T follicular helper cell (primary cell): Measurements from ENCODE around the gene RPS29.
A peak's percentile ranks its signal among the peaks of the same experiment; 100 is the strongest.
"Not testable (repeated sequence)": the region's sequence is repeated elsewhere in the genome, so short reads cannot be mapped to it uniquely, and the experiment has no call there.

Experiments
- DNase-seq: peaks from one replicate; pipeline ENCODE4 v3.0.0-alpha.2; 2020; ENCODE audit warnings: low read depth

RPS29 gene

DNA sequence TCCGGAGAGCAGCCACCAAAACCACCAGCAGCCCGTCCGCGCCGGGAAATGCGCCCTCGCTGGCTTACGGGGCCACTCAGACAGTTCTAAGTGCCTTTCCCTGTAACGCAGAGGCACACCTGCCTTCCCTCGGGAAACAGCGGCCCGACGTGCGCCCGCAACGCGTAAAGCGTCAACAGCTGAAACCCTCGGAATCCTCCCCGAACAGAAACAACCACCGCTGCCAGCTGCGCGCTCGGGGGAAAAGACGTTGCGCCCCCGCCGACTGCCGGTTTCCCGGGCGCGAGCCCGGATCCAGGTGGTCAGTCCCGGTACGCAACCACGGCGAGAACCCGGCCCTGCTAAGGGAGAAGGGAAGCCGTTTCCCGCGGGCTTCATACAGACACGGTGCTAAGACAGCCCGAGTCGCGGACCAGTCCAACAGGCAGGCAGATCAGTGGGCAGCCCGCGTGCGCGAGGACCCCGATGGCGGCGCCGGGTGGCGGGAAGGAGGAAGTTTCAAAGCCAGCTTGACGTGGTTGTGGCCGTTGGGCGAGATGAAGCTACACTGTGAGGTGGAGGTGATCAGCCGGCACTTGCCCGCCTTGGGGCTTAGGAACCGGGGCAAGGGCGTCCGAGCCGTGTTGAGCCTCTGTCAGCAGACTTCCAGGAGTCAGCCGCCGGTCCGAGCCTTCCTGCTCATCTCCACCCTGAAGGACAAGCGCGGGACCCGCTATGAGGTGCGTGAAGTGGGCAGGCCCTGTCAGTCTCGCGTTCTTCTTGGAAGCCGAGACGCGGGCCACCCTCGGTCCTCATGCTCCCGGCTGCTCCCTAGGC is 12.5 kb upstream of the RPS29 start, which contains the start of gene LRR1:
Gene LRR1 (plus strand): TSS at position 456 of the 816 bp plus-strand sequence. CDS start 81 bp downstream, at position 537.
- peak; percentile 67 for DNase-seq

DNA sequence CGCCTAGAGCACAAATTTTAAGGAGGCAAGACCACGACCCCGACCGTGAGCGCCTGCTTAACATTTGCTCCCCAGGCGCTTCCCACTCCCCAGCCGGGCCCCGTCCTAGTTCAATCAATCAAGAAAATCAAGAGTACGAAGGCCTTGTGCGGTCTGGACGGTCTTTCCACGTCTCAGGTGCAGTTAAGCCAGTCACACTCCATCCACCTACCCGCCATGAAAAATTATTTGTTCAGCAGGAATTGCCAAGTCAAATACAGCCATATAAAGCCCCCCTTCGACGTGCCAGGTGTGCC is 12.0 kb upstream of the RPS29 start:
- DNase-seq: no peak

DNA sequence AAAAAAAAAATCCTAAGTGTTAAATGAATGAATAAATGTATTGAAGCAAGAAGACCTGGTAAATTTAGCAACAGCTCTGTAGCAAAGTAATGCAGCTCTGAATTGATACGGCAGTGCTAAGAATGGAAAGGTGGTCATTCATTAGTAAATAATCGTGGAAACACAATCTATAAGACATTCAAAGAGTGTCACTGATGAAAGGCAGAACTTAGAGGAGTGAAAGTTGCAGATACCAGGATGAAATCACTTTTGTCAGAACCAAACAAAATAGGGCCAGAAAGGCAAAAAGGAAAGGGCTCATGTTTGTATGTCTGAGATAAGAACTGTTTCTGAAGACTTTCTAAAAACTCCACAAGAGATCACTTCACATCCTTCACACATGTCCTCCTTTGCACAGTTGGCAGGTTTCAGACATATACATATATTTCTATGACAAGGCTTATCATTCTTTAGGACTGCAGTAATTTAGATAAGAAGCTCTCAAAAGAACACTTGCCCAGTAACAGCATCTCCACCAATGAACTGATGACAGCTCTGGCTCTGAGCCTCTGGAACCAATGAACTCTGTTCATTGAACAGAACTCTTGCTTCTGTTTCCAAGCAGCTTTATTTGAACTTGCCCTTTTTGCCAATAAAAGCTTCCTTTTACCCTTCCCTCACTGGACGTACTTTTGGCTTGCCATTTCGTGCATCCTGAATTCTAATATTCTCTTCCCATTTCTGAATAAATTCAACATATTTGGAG is 8.3 kb upstream of the RPS29 start:
- no peak for DNase-seq

DNA sequence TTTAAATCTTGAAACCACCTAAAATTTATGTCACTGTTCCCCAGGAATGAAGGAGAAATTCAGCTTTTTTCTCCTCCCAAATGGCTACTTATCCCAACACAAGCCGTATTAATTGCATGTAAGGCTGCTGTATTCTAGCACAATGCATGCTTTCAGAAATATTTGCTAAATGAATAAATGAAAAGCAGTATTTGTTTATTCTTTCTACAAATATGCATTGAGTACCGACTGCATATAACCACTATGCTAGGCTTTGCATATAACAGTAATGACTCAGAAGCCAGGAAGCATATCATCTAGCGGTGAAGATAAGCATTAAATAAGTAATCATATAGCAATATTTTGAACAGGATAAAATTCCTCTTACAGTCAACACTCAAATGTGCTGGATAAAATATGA is 6.8 kb upstream of the RPS29 start:
- DNase-seq: no peak

DNA sequence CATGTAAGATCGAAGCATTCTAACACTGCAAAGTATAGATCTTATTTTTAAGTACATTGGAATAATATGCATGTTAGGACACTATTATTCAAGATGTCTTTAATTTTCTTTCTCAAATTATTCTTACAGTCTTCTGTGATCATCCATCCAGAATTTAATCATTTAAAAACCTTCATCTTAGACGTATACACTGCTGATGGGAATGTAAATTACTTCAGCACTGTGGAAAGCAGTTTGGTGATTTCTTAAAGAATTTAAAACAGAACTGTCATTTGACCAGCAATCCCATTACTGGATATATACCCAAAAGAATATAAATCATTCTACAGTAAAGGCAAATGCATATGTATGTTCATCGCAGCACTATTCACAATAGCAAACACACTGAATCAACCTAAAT is 3.2 kb upstream of the RPS29 start:
- DNase-seq: no peak

DNA sequence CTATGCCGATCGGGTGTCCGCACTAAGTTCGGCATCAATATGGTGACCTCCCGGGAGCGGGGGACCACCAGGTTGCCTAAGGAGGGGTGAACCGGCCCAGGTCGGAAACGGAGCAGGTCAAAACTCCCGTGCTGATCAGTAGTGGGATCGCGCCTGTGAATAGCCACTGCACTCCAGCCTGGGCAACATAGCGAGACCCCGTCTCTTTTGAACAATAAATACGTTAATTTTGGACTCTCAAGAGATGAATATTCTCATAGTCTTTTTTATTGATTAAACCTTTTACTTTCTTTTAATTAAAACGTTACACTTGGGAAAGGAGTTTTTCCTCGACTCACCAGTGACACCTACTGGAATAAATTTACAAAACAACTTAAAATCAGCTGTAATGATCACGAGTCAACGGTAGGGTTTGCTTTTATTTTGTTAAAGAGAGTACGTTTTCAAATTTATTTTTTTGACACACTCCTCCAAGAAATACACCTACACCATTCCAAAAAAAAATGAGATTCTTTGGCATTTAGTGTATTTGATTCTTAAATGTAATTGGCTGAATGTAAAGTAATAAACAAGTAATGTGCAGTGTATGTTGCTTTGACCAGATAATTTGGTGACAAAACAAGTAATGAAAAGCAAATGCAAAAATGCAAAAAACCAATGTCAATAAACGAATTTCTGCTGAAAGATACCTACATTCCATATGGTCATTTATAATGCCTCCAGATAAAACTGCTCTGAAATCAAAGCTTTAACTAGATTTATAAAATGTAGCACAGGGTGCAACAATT is 687 bp upstream of the RPS29 start:
- DNase-seq: peak; percentile 12

DNA sequence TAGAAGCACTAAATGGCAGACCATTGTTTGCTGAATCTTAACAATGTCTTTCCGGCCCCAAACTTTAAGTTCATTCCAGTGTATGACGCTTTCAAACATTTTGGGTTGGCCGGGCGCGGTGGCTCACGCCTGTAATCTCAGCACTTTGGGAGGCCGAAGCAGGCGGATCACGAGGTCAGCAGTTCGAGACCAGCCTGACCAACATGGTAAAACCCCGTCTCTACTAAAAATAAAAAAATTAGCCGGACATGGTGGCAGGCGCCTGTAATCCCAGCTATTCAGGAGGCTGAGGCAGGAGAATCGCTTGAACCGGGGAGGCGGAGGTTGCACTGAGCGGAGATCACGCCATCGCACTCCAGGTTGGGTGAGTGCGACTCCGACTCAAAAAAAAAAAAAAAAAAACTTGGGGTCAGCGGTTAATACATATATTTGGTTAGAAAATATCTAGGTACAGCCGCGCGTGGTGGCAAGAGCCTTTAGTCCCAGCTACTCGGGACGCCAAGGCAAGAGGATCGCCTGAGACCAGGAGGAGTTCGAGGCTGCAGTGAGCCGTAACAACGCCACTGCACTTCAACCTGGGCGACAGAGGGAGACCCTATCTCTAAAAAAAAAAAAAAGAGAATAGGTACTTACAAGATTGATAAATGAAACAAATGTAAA is 1.1 kb downstream of the RPS29 start:
- DNase-seq: not testable (repeated sequence)

DNA sequence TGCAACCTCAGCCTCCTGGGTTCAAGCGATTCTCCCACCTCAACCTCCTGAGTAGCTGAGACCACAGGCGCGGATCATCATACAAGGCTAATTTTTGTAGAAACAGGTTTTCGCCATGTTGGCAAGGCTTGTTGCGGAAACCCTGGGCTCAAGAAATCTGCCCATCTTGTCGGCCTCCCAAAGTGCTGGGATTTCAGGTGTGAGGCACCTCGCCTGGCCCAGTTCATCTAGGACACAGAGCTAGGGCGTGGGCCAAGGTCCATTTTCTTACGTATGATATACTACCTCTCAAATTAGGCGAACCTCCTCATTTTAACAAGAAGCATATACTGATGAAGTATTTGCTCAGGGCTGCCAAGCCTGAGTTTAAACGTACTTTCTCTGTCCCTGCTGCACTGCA is 2.1 kb downstream of the RPS29 start:
- DNase-seq: no peak

DNA sequence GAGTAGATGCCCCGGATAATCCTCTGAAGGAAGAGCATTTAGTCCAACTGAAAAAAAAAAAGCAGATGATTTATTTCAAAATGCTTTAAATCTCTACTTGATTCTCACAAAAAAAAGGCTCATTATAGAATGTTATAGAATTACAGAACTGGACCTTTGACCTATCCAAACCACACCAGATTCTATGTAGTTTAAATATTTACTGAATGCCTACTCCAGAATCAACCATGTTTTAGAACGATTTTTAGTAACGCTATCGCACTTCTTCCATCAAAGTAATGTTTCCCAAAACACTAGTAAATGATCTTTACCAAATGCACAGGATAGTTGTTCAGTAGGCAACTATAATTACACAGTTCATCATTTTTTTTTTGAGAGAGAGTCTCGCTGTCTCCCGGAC is 2.6 kb downstream of the RPS29 start:
- DNase-seq: no peak

DNA sequence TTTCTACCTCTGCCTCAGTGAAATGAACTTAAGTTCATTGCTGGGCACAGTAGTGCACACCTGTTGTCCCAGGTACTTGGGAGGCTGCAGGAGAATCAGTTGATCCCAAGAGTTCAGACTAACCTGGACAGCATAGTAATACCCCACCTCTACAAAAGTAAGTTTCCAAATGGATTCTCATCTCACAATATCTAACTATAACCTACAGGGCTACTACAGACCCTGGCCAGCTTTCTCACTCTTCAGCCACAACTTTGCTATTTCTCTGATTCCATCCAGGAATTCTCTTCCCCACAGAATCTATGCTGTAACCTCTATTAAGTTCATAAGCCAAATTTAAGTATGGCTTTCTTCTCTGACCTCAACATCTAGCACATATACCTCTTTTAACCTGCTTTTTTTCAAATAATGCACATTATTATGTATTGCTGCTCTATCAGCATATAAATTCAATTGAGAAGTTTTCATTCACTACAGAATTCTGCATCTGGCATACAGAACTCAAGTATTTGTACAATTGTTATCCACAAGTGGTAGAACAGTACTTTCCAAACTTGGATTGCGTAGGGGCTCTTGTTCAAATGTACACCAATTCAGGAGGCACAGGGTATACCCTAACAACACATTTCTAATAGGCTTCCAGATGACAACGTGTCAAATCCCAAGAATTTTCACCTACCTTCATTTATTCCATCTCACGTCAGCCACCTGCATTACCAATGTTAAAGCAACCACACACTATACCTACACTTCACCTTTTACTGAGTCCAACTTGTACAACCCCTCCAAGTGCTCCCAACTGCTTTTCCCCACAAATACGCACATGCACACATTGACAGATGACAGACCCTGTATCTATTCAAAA is 3.8 kb downstream of the RPS29 start:
- no peak for DNase-seq

DNA sequence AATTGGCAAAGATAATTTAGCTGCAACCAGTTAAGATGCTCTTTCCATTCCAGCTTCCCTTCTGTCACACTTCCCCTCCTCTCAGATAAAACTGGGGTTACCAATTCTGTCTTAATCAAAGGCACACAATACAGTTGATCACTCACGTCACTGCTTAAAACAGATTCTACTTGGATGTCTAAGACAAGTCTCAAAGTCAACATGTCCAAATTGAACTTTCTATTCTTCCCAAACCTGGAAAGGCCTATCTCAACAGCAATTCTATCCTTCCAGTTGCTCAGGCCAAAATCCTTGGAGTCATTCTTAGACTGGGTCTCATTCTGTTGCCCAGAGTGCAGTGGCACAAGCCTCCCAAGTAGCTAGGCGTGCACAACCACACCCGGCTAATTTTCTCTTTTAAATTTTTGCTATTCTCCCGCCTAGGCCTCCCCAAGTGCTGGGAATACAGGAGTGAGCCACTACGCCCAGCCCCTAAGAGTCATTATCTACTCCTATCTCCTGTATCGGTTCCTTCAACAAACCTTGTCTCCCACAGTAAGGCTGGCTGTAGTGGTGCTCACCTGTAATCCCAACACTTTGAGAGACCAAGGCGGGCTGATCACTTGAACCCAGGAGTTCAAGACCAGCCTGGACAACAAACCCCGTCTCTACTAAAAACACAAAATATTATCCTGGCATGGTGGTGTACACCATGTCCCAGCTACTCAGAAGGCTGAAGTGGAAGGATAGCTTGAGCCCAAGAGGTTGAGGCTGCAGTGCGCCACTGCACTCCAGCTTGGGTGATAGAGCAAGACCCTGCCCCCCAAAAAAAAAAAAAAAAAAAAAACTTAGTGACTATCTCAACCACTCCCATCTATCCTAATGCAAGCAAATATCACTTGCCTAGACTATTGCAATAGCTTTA is 4.7 kb downstream of the RPS29 start:
- DNase-seq: no peak

DNA sequence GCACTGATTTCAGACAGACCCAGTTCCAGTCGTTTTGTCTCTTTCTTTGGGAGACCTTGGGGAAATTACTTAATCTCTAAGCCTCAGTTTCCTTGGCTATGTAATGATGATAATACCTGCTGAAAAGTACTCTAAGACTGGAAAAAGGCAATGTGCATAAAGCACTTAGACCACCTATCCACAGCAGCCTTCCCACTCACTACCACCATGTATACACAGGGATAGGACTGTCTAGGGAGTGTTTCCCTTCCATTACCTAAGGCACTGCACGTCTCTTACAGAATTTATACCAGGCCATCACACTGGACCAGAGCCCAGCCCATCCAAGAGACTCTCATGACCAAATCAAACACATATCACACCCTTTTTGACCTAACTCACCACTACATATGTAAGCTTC is 6.3 kb downstream of the RPS29 start:
- DNase-seq: no peak

DNA sequence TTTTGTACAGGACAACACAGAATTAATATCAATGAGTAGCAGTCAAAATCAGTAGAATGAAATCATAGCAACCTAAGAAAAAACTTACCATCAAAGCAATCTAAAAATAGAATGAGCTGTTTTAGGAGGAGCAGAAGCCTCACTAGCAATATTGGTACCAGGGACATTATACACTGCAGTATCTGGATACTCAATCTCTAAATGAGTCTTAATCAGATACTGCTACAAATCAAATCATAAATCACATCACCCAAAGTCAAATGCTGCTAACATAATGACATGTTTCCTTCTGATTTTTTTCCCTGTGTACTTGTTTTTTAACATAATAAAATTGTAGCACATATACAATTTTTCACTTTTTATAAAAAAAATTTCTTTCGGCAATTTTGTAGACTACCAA is 8.0 kb downstream of the RPS29 start:
- no peak for DNase-seq

DNA sequence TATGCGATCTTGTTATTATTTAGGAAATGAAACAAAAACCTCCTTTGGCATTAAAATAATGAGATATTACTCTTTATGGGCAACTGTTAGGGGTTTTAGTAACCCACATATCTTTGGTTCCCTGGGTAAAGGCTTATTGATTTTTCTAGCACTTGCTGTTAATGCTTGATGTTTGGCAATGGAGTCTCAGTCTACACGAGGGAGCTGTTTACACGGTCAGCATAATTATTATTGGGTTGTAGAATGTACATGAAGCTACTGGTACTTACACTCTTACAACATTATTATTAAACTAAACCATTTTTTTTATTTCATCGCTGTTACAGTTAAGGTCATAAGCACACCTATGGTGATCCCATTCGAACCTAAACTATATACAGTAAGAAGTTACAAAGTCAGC is 12.1 kb downstream of the RPS29 start:
- no peak for DNase-seq

DNA sequence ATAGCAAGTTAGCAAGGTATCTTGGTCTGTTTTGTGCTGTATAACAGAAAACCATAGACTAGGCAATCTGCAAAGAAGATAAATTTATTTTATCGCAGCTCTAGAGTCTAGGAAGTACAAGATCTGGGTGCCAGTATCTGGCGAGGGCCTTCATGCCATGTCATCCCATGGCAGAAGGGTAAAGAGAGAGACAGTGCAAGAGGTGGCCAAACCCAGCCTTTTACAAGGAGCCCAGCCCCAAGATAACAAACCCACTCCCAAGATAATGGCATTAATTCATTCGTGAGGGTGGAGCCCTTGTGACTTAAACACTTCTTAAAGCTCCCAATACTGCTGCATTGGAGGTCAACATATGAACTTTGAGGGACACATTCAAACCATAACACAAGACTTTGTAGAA is 16.9 kb downstream of the RPS29 start:
- DNase-seq: no peak

DNA sequence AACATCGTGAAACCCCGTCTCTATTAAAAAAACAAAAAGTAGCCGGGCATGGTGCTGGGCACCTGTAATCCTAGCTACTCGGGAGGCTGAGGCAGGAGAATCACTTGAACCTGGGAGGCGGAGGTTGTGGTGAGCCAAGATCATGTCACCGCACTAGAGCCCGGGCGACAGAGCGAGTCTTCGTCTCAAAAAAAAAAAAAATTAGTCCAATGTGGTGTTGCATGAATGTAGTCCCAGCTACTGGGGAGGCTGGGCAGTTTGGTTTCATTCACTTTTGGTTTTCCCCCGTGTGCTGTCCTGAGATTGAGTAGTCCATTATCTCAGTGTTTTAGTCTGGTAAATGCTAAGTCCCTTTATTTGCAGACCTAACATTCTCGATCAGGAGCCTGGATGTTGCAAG is 19.5 kb downstream of the RPS29 start:
- no peak for DNase-seq

DNA sequence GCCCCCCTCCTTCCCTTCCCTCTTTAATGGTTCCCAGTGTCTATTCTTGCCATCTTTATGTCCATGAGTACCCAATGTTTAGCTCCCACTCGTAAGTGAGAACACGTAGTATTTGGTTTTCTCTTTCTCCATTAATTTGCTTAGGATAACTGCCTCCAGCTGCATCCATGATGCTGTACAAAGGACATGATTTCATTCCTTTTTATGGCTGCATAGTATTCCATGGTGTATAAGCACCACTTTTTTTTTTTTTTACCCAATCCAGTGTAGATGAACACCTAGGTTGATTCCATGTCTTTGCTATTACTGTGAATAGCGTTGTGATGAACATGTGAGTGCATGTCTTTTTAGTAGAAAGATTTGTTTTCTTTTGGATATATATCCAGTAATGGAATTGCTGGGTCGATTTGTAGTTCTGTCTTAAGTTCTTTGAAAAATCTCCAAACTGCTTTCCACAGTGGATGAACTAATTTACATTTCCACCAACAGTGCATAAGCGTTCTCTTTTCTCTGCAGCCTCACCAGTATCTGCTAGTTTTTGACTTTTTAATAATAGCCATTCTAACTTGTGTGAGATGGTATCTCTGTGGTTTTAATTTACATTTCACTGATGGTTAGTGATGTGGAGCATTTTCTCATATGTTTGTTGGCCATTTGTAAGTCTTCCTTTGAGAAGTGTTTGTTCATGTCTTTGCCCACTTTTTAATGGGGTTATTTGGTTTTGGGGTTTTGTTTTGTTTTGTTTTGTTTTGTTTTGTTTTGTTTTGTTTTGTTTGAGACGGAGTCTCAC is 26.0 kb downstream of the RPS29 start:
- no peak for DNase-seq

DNA sequence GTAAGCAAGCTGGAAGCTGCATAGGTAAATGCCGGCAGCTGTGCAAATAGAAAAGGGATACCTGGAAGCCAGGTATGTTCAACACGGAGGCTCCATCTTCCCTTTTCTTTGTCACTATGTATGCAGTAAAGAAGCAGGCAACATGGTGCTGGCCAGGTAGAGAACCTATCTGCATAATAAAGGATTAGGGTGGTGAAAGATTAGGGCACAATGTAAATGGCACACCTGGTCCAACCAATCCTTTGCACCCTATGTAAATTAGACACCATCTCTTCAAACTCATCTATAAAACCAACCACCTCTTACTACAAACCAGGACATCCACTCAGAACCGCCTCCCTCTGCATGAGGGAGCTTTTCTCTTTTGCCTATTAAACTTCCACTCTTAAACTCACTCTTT is 32.3 kb downstream of the RPS29 start:
- DNase-seq: no peak

DNA sequence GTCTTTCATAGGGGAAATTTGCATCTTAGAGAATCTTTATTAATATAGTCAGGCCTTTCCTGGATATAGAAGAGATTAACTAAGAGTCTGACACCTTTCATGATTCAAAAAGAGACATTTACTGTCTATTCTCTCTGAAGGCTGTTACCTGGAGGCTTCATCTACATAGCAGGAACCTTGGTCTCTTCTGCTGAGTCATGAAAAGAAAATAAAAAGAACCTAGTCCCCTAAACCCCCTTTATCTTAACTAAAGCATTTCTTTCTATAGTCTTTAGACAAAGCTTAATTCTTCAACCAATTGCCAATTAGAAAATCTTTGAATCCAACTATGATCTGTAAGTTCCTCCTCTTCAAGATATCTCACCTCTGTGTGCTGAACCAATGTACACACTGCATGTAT is 33.1 kb downstream of the RPS29 start:
- DNase-seq: no peak
